ENCODE data around the gene ABCA6. TPM values are rescaled to one million over a fixed set of nuclear protein-coding genes. Genes with fewer than 3 reads are reported as not detected.

ABCA6 gene
- total RNA-seq, 1 experiment from 2014 or later = 0.03 TPM

DNA sequence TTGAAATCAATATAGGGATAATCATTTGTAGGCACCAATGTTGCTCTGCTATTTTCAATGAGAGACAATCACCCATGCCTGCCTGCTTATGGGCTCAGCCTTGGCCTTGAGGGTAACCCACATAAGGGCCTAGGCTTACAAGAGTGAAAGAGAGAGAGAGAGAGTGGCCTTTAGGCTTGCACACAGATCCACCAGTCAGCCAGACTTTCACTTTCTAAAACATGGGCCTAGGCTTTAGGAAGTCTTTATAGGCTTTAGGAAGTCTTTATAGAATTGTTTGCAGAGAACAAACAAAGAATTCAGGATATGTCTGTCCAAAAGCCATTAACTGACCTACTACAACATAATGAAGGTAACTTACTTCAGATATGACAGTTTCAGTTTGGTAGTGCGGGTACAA, 84.4 kb downstream of the ABCA6 start:
- in situ Hi-C loops (cut with HindIII; ENCODE audit: low sequenced_read_pairs) = no loop called here
- no peak for DNase-seq (ENCODE audit: low spot score)

DNA sequence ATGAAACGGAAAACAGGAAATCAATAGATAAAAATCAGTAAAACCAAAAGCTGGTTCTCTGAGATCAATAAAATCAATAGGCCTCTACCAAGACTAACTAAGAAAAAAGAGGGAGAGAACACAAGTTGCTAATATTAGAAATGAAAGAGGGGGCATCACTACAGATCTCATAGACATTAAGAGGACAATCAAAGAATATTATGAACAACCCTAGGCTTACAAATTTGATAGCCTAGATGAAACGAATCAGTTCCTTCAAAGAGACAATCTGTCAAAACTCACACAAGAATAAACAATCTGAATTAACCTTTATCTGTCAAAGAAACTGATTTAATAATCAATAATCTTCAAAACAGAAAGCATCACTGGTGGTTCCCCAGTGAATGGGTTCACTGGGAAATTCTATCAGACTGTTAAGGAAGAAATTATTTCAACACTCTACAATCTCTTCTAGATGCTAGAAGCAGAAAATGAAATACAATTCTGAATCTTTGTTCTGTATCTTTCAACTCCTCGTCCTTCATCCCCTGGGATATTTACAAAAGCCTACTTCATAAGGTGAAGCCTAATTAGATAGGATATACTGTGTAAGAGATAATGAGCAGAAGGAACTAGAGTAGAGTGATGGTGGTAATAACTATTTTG, 85.4 kb downstream of the ABCA6 start:
- in situ Hi-C loops (cut with HindIII; ENCODE audit: low sequenced_read_pairs) = no loop called here
- no peak for DNase-seq (ENCODE audit: low spot score)

DNA sequence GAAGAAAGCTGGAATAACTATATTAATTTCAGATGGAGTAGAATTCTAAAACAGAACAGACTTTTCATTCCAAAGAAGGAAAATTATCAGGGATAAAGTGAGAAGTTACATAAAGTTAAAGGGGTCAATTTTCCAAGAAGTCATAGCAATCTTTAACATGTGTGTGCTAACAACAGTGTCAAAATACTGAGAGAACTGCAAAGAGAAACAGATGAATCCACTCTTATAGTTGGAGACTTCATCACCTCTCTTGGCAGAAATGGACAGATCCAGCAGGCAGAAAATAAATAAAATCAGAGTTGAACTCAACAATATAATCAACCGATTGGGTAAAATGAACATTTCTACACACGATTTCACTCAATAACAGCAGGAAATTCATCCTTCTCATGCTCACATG, 86.4 kb downstream of the ABCA6 start:
- no peak for DNase-seq (ENCODE audit: low spot score)
- in situ Hi-C loops (cut with HindIII; ENCODE audit: low sequenced_read_pairs) = no loop called here

DNA sequence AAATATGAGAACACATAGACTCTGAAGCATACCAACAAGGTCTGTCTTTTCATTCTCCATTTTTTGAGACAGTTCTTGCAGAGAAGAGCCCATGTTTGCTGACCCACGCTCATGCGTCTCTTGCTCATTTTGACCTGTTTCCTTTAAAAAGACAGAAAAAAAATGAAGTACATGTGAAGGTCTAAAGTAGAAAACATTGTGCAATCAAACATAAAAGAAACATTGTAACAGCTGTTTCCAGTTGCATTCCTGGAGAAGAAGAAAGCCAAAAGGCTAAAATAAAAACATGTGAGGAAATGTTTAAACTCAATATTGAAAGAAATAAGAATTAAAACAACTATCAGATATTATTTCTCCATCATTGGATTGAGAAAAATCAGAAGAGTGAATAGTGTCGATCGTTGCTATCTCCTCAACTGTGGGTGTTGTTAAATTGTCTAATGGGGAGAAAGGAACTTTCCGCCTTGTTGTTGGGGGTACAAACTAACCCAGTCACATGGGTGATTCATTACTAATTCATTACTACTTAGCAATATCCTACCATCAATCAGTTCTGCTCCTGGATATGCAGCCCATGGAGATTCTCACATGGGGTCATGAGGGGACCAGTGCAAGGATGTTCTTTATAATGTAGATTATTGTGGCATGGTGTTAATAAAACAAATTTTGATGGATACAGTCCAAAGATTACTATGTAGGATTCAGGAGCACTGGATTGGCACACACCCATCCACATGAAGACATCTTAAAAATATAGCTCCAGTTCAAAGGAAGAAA, 90.5 kb downstream of the ABCA6 start:
- in situ Hi-C loops (cut with HindIII; ENCODE audit: low sequenced_read_pairs) = no loop called here
- DNase-seq (ENCODE audit: low spot score) = no peak

DNA sequence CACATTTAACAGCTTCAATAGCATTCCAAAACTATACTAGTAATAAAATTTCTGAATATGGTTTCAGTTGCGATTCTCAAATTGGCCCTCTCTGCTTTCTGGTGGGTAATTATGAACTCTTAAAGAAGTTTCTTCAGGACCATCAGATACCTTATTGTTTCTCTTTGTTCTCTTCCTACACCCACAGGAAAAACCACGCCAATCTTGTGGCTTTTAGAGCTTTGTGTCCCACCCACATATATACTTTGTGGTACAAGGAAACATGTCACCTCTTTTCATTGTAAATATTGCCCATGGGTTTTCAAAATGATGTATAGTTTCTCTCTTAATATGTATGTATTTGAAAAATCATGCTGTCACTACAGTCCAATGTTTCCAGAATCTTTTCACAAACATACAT, 93.1 kb downstream of the ABCA6 start:
- in situ Hi-C loops (cut with HindIII; ENCODE audit: low sequenced_read_pairs) = no loop called here

DNA sequence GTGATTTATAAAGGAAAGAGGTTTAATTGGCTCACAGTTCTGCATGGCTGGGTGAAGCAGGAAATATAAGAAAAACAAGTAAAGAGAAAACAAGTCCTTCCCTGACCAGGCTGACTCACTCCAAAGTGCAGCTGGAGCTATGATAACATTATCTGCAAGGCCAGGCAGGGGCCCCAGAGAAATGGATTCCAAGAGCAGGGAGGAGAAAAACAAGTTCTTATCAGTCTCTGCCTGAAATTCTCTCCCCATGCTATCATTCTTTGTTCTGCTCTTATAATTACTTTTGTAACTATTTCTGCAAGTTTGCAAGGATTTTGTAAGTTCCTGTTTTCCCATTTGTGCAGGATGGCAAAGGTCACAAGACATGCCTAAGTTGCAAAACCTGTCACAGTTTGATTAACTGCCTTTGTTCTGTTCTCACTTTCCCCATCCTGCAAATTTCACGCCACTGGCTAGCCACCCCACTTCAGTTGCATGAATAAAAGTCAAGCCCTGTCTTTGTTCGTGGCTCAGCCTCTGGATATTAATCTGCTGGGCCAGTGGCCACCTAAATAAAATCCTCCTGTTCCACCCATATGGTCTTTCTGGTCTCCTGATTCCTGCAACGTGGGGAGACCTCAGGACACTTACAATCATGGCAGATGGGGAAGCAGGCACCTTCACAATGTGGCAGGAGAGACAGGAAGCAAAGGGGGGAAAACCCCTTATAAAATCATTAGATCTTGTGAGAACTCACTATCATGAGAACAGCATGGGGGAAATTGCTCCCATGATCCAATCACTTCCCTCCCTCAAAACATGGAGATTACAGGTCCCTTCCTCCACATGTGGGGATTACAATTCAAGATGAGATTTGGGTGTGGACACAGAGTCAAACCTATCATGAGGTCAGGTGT, 94.1 kb downstream of the ABCA6 start:
- in situ Hi-C loops (cut with HindIII; ENCODE audit: low sequenced_read_pairs) = no loop called here
- DNase-seq (ENCODE audit: low spot score) = no peak

More for the DNA sequence above, 93.1 kb downstream of the ABCA6 start:
- DNase-seq (ENCODE audit: low spot score) = no peak

DNA sequence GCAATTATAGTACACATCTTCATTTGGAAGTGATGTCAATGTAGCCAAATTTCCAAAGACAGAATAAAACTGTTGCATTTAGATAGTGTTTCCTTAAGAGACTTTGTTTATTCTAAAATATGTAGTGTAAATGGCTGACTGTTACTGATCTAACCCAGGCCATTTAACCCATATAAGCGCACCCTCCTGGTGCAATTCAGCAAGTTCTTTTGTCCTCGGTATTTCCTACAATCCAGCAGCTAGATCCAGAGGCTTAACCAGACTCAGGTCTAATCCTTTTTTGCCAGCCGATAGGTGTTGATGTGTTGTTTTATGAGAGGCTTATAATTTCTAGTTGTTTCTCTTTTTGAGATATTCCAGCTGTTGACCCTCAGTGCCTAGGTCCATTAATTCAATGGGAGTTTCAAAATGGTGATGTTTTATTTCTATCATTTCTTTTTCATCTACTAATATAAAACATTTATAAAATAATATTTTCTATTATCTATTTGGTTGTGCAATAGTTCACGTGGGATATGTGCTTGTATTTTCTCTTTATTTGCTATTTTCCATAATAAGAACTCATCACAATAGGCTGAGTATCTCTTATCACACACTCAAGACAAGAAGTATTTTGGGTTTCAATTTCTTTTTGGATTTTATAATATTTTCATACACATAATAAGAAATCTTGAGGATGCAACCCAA, 95.4 kb downstream of the ABCA6 start:
- in situ Hi-C loops (cut with HindIII; ENCODE audit: low sequenced_read_pairs) = no loop called here
- DNase-seq (ENCODE audit: low spot score) = no peak

DNA sequence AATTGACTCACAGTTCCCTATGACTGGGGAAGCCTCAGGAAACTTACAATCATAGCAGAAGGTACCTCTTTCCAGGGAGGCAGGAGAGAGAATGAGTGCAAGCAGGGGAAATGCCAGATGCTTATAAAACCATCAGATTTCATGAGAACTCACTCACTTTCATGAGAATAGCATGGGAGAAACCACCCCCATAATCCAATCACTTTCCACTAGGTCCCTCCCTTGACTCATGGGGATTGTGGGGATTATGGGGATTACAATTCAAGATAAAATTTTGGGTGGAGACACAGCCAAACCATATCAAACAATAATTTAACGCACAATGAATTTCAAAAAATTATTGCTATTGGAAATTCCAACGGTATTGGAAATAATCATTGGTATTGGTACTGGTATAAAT, 96.0 kb downstream of the ABCA6 start:
- no peak for DNase-seq (ENCODE audit: low spot score)
- in situ Hi-C loops (cut with HindIII; ENCODE audit: low sequenced_read_pairs) = no loop called here

DNA sequence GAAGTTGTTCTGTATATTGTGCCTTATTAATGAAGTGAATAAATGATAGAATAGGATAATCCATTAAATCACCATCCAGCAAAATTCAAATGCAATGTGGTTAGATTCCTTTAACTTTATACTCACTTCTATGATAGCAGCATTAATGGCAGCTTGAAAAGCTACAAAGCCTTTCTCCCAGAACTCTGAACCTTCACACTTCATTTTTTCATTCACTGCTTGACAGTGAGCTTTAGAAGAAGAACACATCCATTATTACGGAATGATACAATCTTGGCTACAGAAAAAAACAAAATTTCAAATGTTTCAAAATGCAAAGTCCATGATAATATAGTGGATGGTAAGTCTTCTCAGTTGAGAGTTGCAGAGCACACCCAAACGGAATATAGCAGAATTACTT, 97.3 kb downstream of the ABCA6 start:
- in situ Hi-C loops (cut with HindIII; ENCODE audit: low sequenced_read_pairs) = no loop called here
- DNase-seq (ENCODE audit: low spot score) = no peak

DNA sequence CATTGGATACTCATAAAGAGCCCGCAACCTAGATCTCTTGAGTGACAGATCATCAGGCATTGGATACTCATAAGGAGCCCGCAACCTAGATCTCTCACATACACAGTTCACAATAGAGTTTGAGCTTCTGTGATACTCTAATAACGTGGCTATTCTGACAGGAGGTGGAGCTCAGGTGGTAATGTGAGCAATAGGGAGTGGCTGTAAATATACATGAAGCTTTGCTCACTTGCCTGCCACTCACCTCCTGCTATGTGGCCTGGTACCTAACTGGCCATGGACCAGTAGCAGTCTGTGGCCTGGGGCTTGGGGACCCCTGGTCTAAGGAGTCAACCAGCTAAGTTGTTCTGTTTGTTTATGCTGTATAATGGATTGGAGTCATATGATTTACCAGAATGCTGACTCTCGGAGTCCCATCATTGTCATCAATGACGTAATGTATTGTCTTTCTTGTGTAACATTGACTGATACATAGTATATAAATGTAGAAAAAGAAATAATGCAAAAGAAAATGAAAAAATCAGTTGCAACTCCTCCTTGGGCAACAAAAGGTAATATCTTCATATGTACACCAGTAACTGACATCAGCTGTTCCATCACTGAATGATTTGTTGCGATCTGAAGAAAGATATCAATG, 98.5 kb downstream of the ABCA6 start:
- in situ Hi-C loops (cut with HindIII; ENCODE audit: low sequenced_read_pairs) = no loop called here

DNA sequence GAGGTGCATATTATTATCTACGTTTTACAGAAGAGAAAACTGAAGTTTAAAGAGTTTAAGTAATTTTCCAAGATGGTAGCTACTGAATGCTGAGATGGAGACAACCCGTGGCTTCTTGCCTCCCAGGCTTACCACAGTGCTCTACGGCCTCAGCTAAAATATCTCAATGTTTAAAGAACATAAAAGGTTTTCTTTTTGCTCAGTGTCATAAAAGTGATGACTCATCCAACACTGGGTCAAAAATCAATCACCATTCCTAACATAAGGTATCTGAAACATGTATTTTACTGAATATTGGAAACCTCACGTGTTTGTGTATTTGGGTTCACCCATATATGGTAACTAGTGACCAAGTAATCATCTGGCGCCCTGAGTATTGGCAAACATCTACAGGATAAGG, 99.4 kb downstream of the ABCA6 start:
- in situ Hi-C loops (cut with HindIII; ENCODE audit: low sequenced_read_pairs) = no loop called here

More for the DNA sequence above, 98.5 kb downstream of the ABCA6 start:
- DNase-seq (ENCODE audit: low spot score) = no peak

DNA sequence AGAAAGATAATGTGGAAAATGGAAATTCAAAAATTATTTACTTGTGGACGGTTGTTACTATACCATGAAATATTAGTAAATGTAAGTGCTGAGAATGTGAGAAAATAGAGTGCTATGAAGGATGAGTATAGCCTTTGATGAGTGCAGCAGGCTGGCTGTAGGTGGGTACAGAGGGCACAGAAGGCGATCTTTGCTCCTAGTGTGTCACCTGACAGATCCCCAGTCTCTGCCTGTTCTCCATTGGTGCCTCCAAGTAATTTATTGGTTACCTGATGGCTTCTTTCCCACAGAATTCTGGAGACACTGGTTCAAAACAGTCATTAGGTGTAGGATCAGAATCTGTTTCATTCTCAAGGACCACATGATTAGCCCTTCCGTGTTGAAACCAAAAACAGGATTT, 109.9 kb downstream of the ABCA6 start:
- DNase-seq (ENCODE audit: low spot score) = no peak
- in situ Hi-C loops (cut with HindIII; ENCODE audit: low sequenced_read_pairs) = no loop called here

More for the DNA sequence above, 99.4 kb downstream of the ABCA6 start:
- no peak for DNase-seq (ENCODE audit: low spot score)

DNA sequence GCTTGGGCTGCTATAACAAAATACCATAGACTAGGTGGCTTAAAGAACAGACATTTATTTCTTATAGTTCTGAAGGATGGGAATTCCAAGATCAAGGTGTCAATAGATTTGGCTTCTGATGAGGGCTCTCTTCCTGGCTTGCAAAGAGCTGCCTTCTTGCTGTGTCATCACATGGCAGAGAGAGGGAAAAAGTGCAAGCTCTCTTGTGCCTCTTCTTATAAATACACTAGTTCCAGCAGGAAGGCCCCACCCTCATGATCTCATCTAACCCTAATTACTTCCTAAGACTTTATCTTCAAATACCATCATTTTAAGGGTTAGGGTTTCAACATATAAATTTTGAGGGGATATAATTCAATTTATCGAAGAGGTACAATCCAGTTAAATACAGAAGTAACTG, 111.5 kb downstream of the ABCA6 start:
- in situ Hi-C loops (cut with HindIII; ENCODE audit: low sequenced_read_pairs) = no loop called here
- no peak for DNase-seq (ENCODE audit: low spot score)

Other genes with a start within 250 kb of the ABCA6 start
- not detected in 2 replicates for gene ABCA8, start 186.5 kb downstream of the ABCA6 start, total RNA-seq (2014; rRNA removed; shearing (Covaris generic))
- gene ABCA9, start 81.0 kb downstream of the ABCA6 start, total RNA-seq (2014; rRNA removed; shearing (Covaris generic)) = not detected in 2 replicates
- 0.10 and 0.31 TPM in 2 replicates for gene ABCA10, start 86.9 kb upstream of the ABCA6 start, total RNA-seq (2014; rRNA removed; shearing (Covaris generic))
- gene ABCA5, start 185.2 kb upstream of the ABCA6 start, total RNA-seq (2014; rRNA removed; shearing (Covaris generic)) = 4.4 and 18.6 TPM in 2 replicates